Hypothalamus (tissue), 51 donors: Measurements from ENCODE around the gene WNT16.
"Not testable (repeated sequence)": the region's sequence is repeated elsewhere in the genome, so short reads cannot be mapped to it uniquely, and the experiment has no call there.

Source experiments
- DNase-seq, 51 donors: peaks; one replicate each; lab custom pipeline; 2025; lab: John Stamatoyannopoulos, UW

WNT16 gene

GRCh38 chr7:121328508-121329190 lies at the start of gene WNT16:
WNT16 (plus strand) TSS chr7:121329000; CDS start chr7:121329293, 293 bp downstream.
- peak in 3 of 51 donors; percentile 4 to 16 (median 15) for DNase-seq

DNA sequence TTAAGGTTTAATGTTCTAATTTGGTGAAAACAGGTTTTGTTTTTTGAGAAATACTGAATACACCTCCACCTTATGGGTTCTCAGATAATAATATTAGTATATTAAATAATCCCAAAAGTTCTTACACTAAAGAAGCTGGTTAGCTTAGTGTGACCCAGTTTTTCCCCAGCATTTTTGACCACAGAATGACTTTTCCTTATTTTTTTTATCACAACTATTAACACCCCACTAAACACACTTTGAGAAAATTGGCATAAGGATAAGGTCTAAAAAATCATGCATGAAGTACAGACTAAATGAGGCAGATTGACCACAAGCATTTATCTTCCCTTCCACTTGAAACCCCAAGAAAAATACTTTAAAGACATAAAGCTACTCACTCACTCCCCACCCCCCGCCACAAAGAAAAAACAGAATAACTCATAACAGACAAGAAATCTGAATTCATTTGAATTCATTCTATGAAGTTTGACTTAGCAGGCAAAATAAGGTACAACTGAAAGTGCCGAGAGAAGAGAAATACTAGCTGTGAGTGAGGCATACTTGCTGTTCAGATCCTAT lies 49.7 kb upstream of the WNT16 start:
- no peak for DNase-seq

GRCh38 chr7:121279822-121280221 lies 49.0 kb upstream of the WNT16 start:
- no peak for DNase-seq

DNA sequence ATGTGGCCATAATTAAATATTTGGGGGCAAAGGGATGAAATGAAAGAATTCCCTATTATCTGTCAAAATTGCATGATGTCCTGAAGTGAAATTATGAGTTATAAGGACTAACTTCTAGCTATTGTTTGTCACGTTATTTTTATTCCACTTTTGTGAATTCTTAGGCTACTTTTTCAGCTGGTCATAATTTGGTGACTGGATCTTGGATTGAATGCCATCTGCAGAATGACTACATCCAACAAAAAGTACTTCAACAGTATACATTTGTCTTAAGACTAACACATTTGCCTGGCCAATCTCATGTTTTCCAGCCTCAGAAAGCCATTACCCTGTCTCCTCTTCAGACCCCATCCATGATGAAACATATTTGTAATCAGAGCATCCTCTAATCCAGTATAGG lies 48.1 kb upstream of the WNT16 start:
- DNase-seq = no peak

- no peak for DNase-seq
Observed at GRCh38 chr7:121282129-121282528, 46.7 kb upstream of the WNT16 start.

GRCh38 chr7:121285066-121285667 lies 43.6 kb upstream of the WNT16 start:
- DNase-seq = no peak

DNA sequence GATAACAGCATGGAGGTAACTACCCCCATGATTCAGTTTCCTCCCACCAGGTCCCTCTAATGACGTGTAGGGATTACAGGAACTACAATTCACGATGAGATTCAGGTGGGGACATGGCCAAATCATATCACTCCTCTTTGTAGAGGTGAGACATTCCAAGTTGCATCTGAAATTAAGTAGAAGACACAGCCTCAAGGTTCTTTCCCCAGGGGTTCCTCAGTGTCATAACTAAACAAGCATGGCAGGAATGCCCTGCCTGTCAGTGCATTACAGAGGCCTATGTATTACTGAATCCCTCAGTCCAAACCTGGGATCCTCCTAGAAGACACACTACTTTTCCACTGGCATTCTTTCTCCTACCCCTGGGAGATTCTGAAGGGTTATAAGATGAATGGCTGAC lies 42.6 kb upstream of the WNT16 start:
- DNase-seq = no peak

DNA sequence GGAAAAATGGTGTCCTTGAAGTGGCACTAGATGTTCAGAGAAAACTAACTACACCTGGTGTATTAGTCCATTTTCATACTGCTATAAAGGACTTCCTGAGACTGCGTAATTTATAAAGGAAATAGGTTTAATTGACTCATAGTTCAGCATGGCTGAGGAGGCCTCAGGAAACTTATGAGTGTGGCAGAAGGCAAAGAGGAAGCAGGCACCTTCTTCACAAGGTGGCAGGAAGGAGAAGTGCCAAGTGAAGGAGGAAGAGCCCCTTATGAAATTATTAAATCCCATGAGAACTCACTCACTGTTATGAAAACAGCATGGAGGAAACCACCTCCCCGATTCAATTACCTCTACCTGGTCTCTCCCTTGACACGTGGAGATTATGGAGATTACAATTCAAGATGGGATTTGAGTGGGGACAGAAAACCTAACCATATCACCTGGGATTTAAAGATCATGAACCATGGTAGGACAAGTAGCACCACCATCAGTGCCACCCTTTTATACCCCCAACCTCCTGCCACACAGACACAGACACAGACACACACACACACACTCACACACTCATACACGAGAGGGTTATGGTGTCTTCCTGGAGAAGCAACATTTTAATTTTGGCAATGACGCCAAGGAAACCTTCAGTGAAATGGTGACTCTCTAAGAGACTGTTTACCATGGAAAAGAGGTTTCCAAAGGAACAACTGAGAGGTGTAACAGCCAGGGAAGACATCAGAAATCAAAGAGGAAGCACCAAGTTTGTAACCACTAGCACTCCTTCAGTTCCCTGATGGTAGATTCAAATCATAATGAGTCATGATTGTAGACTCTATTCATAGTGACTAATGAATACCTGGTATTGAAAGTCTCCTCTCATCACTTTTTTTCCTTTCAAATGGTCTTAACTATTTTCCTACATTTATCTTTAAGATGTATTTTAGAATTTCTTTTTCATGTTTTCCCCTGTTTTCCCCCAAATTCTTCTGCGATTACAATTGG lies 41.8 kb upstream of the WNT16 start:
- DNase-seq = no peak

DNA sequence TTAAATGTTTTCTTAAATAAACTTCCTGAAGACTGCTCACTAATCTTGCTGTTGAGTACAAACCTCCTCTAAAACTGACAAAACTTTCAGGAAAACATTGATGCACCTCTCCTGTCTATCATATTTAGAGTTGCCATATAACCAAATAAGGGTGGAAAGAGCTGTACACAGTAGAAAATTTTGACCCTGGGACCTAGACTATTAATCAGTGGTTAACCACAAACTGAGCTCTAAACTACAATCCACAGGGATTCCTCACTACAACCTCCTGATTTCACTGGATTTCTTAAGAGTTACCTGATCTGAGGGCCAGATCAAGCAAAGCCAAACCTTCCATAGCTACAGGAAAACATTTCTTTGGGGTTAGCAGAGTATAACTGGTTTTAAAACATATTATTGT lies 39.9 kb upstream of the WNT16 start:
- no peak for DNase-seq

DNA sequence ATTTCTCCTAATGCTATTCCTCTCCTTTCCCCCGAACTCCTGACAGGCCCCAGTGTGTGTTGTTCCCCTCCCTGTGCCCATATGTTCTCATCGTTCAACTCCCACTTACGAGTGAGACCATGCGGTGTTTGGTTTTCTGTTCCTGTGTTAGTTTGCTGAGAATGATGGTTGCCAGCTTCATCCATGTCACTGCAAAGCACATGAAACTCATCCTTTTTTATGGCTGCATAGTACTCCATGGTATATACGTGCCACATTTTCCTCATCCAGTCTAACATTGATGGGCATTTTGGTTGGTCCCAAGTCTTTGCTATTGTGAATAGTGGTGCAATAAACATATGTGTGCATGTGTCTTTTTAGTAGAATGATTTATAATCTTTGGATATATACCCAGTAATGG lies 38.9 kb upstream of the WNT16 start:
- DNase-seq = not testable (repeated sequence)

DNA sequence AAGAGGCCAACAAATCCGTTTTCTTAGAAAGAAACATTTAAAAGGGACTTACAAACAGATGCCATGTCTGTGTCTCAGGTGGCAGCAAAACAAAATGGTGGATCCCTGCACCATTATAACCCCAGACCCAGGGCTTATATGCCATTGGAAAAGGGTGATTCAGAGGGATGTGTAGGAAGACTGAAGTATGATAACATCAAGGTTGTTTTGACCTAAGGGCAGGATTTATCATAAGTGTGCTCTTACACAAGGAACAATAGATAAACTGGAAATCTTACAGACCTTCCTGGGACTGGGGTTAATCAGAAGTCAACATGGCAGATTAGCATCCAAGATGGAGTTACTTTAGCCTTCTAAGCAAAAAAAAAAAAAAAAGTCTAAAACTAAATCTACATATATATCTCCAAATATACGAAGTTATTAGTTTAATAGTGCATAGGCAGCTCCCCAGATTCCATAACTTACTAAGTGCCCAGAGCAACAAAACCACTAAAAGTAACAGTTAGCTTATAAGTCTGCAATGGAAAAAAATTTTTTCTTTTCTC lies 34.3 kb upstream of the WNT16 start:
- DNase-seq = no peak

DNA sequence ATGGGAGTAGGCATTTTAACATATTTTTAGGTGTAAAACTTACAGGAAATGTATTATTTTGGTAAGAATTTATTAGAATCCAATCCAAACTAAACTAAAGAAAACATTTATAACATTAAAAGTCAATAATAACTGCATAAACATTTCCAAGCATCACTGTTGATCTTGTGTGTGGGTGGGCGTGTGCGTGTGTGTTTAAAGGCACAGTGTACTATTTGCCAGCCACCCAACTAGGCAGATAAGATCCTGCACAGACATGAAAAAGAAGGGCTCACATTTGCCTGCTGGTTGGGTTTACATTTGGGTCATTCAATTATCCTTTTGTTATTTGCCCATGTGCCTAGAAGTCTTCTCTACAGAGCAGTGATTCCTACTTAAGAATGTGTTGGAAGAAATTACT lies 31.0 kb upstream of the WNT16 start:
- no peak for DNase-seq

GRCh38 chr7:121298831-121299239 lies 30.0 kb upstream of the WNT16 start:
- DNase-seq = no peak

DNA sequence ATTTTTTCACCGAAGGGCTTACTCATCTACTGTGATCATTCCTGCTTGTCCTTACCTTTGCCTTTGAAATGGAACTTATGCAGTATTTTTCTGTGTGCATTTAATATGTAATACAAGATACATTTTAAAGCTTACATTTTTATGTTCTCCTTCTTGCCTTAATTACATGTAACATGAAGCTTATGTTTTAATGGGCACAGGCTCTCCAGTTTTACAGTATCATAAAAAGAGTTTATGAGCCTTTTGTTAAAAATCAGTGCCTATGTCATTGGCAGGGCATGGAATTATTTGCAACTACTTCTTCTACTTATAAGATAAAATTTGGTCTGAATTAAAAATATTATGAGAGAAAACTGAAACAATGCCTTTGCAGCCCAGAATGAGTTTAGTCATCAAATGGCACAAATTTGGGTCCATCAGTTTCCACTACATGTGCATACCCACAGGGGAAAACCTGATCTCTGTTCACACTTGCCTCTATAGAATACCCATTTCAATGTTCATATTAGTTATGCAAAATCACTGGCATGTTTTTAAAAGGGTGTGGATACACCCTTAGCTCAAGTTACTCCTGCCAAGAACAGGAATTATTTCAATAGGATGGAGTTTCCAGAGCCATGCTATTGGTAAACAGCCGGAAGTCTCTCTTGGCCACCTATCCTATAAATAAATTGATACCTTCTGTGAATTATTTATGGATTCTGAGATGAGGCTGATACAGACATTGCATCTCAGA lies 27.9 kb upstream of the WNT16 start:
- no peak for DNase-seq

DNA sequence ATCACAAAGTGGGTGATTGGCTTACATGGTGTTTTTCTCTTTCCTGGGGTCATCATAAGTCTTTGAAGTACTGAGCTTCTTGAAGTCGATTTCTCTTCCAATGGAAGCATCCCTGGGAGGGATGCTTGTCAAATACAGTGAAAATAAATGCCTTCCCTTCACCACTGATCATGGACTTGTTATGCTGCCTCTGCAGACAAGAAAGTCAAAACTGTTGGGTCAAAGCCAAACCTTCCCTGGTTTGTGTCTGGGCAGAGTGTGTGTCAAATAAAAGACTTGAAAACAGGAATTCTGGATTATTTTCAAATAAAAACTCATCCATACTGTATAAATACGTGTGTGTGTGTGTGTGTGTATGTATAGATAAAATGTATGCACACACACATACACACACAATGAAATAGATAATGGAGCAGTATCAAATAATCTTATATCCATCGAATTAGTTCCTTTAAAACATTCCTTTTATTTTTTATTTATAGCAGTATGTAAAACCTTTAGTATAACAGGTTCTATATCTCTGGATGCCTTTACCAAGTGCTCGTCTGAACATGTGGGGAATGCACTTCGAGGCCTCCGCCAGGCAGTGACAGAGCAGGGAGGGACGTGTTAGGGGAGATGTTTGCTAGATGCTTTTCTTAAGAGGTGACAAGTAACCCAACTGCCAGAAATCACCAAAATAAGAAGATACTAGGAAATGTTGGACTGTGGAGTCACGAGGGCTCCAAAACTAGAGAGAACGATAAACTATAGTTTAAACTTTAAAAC lies 27.2 kb upstream of the WNT16 start:
- DNase-seq = no peak

GRCh38 chr7:121302214-121302745 lies 26.5 kb upstream of the WNT16 start:
- no peak for DNase-seq

DNA sequence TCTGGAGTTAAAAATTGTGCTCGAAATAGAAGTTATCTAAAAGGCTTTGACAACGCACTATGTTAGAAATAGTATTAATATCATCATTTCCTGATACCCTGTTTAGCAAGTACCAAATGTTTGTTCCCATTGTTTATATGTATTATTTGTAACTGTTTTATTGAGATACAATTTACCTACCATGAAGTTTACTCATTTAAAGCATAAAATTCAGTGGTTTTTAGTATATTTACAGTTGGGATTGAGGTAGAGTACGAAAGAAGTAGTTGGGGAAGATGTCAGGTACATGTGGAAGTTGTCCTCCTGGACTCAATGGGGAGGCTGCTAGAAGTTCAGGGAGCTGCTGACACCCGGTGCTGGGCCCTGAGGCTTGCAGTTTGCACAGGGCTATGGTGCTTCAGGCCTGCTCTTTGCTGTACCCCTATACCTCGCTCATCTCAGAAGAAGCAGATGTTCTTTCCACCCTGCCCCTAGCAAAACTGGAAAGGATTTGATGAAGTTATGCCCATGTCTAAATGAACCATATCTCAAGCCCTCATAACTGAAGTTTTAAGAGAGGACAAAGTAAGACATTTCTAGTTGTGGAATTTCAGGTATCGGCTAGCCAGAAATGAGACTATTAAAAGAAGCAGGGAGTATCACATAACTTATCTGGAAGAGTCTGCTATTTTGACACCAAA lies 25.2 kb upstream of the WNT16 start:
- DNase-seq = no peak

- no peak for DNase-seq
Observed at GRCh38 chr7:121304102-121304658, 24.6 kb upstream of the WNT16 start.
